GM12878 (cell line): Measurements from ENCODE around the gene ARHGAP44. TPM values are rescaled to one million over a fixed set of nuclear protein-coding genes. Genes with fewer than 3 reads are reported as not detected.

Experiments used
- ATAC-seq: fragments of 200-7000 bp; cut with Tn5 transposase; 3 replicates; pipeline ENCODE4 v1.9.1; 2020; ENCODE audit warnings: mild to moderate bottlenecking, moderate library complexity
- BruUV-seq: library from RNA; stranded (reverse); fragments of 400-500 nt; replicated peaks from 2 replicates; lab custom pipeline; 2021; lab: Mats Ljungman, UMichigan
- CTCF ChIA-PET: fragments of 300-600 bp; sonication (Branson Sonifier 250); formaldehyde crosslinking; extraction: SDS; loops from one replicate; lab custom pipeline; 2021; ENCODE audit warnings: inconsistent platforms; lab: Yijun Ruan, JAX
- POLR2A ChIA-PET: fragments of 350-600 bp; formaldehyde crosslinking; extraction: SDS; loops from one replicate; lab custom pipeline; 2021; ENCODE audit warnings: inconsistent platforms; lab: Charles Lee
- RAD21 ChIA-PET: fragments of 300-600 bp; sonication (Branson Sonifier 250); formaldehyde crosslinking; loops from one replicate; lab custom pipeline; 2023; ENCODE audit warnings: antibody characterized with exemption; ENCODE audit not compliant: unreplicated experiment; lab: Charles Lee
- SMC1A ChIA-PET: fragments of 300-600 bp; sonication (Branson Sonifier 250); formaldehyde crosslinking; loops from one replicate; lab custom pipeline; 2023; ENCODE audit not compliant: unreplicated experiment, uncharacterized antibody; lab: Charles Lee
- DNase-seq: peaks from one replicate; pipeline ENCODE4 v3.0.0-alpha.2; 2011; ENCODE audit warnings: low read depth, low spot score
- FAIRE-seq: peaks from 3 replicates; lab custom pipeline; 2011; peaks lifted over from hg19 to GRCh38; lab: Jason Lieb, UNC
- H2AFZ ChIP-seq: 2 replicates; pipeline ENCODE4 v1.6.0; 2011; ENCODE audit warnings: low read depth, low read length, control low read depth; ENCODE audit not compliant: control insufficient read depth
- H3K27ac ChIP-seq: 2 replicates; pipeline ENCODE4 v1.5.1; 2011; ENCODE audit warnings: control low read depth; ENCODE audit not compliant: control insufficient read depth, insufficient read depth
- H3K27me3 ChIP-seq, 2 experiments: replicated peaks in 1 of 2; 2 replicates each; pipeline versions ENCODE4 v1.6.0 to v1.6.1; 2011; ENCODE audit warnings: low read length in 1 of 2; ENCODE audit not compliant: control insufficient read depth in 2 of 2, insufficient read depth in 2 of 2
- H3K36me3 ChIP-seq, 2 experiments: 2 replicates each; pipeline ENCODE4 v1.5.1; 2011; ENCODE audit warnings: low read length in 1 of 2; ENCODE audit not compliant: control insufficient read depth in 2 of 2, insufficient read depth in 2 of 2
- H3K4me1 ChIP-seq: 2 replicates; pipeline ENCODE4 v1.6.1; 2011; ENCODE audit warnings: mild to moderate bottlenecking, low read length, moderate library complexity, mixed read lengths; ENCODE audit not compliant: control insufficient read depth, insufficient read depth
- H3K4me2 ChIP-seq: 2 replicates; pipeline ENCODE4 v1.6.0; 2011; ENCODE audit warnings: control low read depth; ENCODE audit not compliant: control insufficient read depth, insufficient read depth
- H3K4me3 ChIP-seq: fragments of 200-600 bp; sonication (generic); 2 replicates; pipeline ENCODE4 v1.5.1; 2016
- H3K79me2 ChIP-seq: 2 replicates; pipeline ENCODE4 v1.6.0; 2011; ENCODE audit warnings: low read length; ENCODE audit not compliant: control insufficient read depth, insufficient read depth
- H3K9ac ChIP-seq: 2 replicates; pipeline ENCODE4 v1.8.0; 2011; ENCODE audit warnings: low read length, control low read depth, mixed read lengths; ENCODE audit not compliant: control insufficient read depth, insufficient read depth
- H3K9me3 ChIP-seq: replicated peaks from 3 replicates; pipeline ENCODE4 v1.5.1; 2011; ENCODE audit warnings: mild to moderate bottlenecking, low read length; ENCODE audit not compliant: control insufficient read depth, insufficient read depth
- H4K20me1 ChIP-seq: 2 replicates; pipeline ENCODE4 v1.6.0; 2011; ENCODE audit not compliant: control insufficient read depth, insufficient read depth
- BACH1 ChIP-seq: fragments of 450-650 bp; IDR thresholded peaks from 2 replicates; pipeline ENCODE4 v1.6.1; 2017; ENCODE audit warnings: mild to moderate bottlenecking, borderline replicate concordance
- CHD1 ChIP-seq: IDR thresholded peaks from 2 replicates; pipeline ENCODE4 v1.6.1; 2012; ENCODE audit warnings: low read depth, low read length, improper control_type of control experiment
- CREM ChIP-seq: IDR thresholded peaks from 2 replicates; pipeline ENCODE4 v1.6.1; 2014; ENCODE audit warnings: antibody characterized with exemption, low read depth
- DPF2 ChIP-seq: fragments of 450-650 bp; IDR thresholded peaks from 2 replicates; pipeline ENCODE4 v1.6.1; 2017; ENCODE audit warnings: mild to moderate bottlenecking
- FOXM1 ChIP-seq: IDR thresholded peaks from 2 replicates; pipeline ENCODE4 v1.6.1; 2012; ENCODE audit warnings: low read depth, mild to moderate bottlenecking, inconsistent platforms, low read length, moderate library complexity
- GABPA ChIP-seq: IDR thresholded peaks from 2 replicates; pipeline ENCODE4 v1.6.1; 2014; ENCODE audit warnings: antibody characterized with exemption, low read depth, mild to moderate bottlenecking, inconsistent platforms
- HDGF ChIP-seq: fragments of 450-650 bp; IDR thresholded peaks from 2 replicates; pipeline ENCODE4 v1.6.1; 2016; ENCODE audit warnings: antibody characterized with exemption
- IRF4 ChIP-seq: IDR thresholded peaks from 2 replicates; pipeline ENCODE4 v1.6.1; 2011; ENCODE audit warnings: low read depth, low read length
- POLR2AphosphoS5 ChIP-seq: IDR thresholded peaks from 2 replicates; pipeline ENCODE4 v1.6.1; 2011; ENCODE audit warnings: mild to moderate bottlenecking, low read length, inconsistent platforms
- RFX5 ChIP-seq: IDR thresholded peaks from 2 replicates; pipeline ENCODE4 v1.6.1; 2011; ENCODE audit warnings: low read depth, low read length, improper control_type of control experiment
- SREBF1 ChIP-seq: IDR thresholded peaks from 2 replicates; pipeline ENCODE4 v1.6.1; 2012; ENCODE audit warnings: mild to moderate bottlenecking, low read length
- STAT1 ChIP-seq: fragments of 450-650 bp; conservative IDR thresholded peaks from 2 replicates; pipeline ENCODE4 v1.6.1; 2014; ENCODE audit warnings: antibody characterized with exemption, mild to moderate bottlenecking
- WGBS: methylation state at CpG from one replicate; pipeline ENCODE4 v1.1.6; 2016; ENCODE audit warnings: low lambda C conversion rate; ENCODE audit not compliant: insufficient replicate concordance, insufficient coverage; ENCODE audit errors: missing lambda C conversion rate; 5-methylcytosine and 5-hydroxymethylcytosine counted together
- in situ Hi-C: fragments of 300-500 bp; cut with MboI; formaldehyde crosslinking; loops from 9 replicates; pipeline ENCODE4 v1.14.3; 2018; ENCODE audit warnings: mixed read lengths
- intact Hi-C: fragments of 100-400 bp; cut with micrococcal nuclease; formaldehyde crosslinking; loops from one replicate; pipeline ENCODE4 v1.14.2; 2022; ENCODE audit not compliant: unreplicated experiment
- polyA plus RNA-seq, 11 experiments: library from polyadenylated mRNA; depleted of rRNA in 4 of 11; unstranded in 6 of 11; stranded (reverse) in 5 of 11; fragments of >200 nt; fragmentation: Nextera tagmentation in 4 of 11; fragmentation: Illumina TruSeq in 1 of 11; extraction: Ambion mirVana in 4 of 11; extraction: Trizol in 1 of 11; gene quantifications; 1 replicate in 1 of 11; 2 replicates in 10 of 11; pipeline versions ENCODE4 v1.2.1 to v1.2.3, GENCODE V29; 2011 to 2016; ENCODE audit warnings: inconsistent platforms in 2 of 11, missing spikeins in 2 of 11, low read depth in 1 of 11
- total RNA-seq, 4 experiments: library from RNA; depleted of rRNA in 3 of 4; stranded (reverse); fragments of >200 nt in 3 of 4; fragmentation: Illumina TruSeq in 1 of 4; extraction: Trizol in 1 of 4; gene quantifications; 2 replicates each; pipeline versions ENCODE4 v1.2.1 to v1.2.3, GENCODE V29; 2013 to 2021
- TF ChIP-seq, protein P1 (sequence below): IDR thresholded peaks from 2 replicates; pipeline ENCODE4 v1.6.1; 2011; ENCODE audit warnings: borderline replicate concordance, low read depth, mild to moderate bottlenecking, moderate library complexity, mixed read lengths, low read length; ENCODE audit not compliant: insufficient read depth; ENCODE audit errors: extremely low read length

Gene ARHGAP44
- total and polyA plus RNA-seq, 10 of the 15 experiments (the other 5 are each of a cell fraction or from before 2014, with no cell fraction given), result 0.11 to 1.2 (median 0.48) TPM

DNA sequence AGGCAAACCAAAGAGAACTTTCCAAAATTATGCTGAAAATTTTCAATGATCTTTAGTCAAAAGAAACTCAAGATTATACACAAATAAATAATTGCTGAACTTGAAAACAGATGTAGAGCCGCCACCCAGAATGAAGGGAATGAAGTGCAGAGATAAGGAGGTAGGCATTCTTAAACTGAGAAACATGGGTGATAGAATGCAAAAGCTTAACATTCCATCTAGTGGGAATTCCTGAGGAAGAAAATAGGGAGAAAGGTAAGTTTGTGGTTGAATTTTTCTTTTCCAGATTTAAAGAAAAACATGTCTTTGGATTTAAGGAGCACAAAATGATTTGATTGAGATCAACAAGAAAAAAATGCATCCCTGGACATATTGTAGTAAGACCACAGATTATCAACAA lies 120.2 kb downstream of the ARHGAP44 start:
- Histone ChIP-seq H3K27me3 (no peaks in the 10 kb centered on the region), H3K4me1 (no peaks in the 10 kb centered on the region), H3K4me3 (no peak overlapping the region), H2AFZ (no peak overlapping the region), H4K20me1 (no peaks in the 10 kb centered on the region), H3K4me2 (no peak overlapping the region), H3K9ac (no peak overlapping the region), H3K79me2 (no peaks in the 10 kb centered on the region), H3K27ac (no peak overlapping the region), H3K9me3 (no peaks in the 10 kb centered on the region; the same call in 2 of the 3 replicates), H3K36me3 (no peaks in the 10 kb centered on the region)
- TF ChIP-seq GABPA (no peak), HDGF (no peak), BACH1 (no peak), FOXM1 (no peak), CHD1 (no peak), STAT1 (no peak), SREBF1 (no peak), DPF2 (no peak), POLR2AphosphoS5 (no peak), CREM (no peak), RFX5 (no peak), IRF4 (no peak)
- TF ChIP-seq, protein P1, sequence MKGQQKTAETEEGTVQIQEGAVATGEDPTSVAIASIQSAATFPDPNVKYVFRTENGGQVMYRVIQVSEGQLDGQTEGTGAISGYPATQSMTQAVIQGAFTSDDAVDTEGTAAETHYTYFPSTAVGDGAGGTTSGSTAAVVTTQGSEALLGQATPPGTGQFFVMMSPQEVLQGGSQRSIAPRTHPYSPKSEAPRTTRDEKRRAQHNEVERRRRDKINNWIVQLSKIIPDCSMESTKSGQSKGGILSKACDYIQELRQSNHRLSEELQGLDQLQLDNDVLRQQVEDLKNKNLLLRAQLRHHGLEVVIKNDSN, result no peak
- POLR2A ChIA-PET, result no interaction called here
- no TSS peak for BruUV-seq
- intact Hi-C loops (no loop called here), in situ Hi-C loops (no loop called here)
- 72% methylated on average over 1 of the region's 1 CpG for WGBS
- ATAC-seq (no peak), FAIRE-seq (no peak), DNase-seq (no peak)
- CTCF ChIA-PET, result no interaction called here
- SMC1A ChIA-PET, result no interaction called here
- RAD21 ChIA-PET, result no interaction called here
